ENCODE data around the gene KLHL15.
"Not testable (repeated sequence)": the region's sequence is repeated elsewhere in the genome, so short reads cannot be mapped to it uniquely, and the experiment has no call there.

KLHL15 gene

GRCh38 chrX:24027086-24027485, at the start of gene KLHL15:
TSS of gene KLHL15 (minus strand) at chrX:24027186. CDS start at chrX:24006693, 20,493 bp downstream.
- in situ Hi-C loops (cut with MboI; ENCODE audit: low sequenced_read_pairs): no loop called here

GRCh38 chrX:24069877-24070276, 42.9 kb upstream of the KLHL15 start:
- in situ Hi-C loops (cut with MboI; ENCODE audit: low sequenced_read_pairs): loop anchor here (25.0 kb wide), 2 partner anchors 108 to 358 kb away; no protein-coding TSS in a partner anchor

DNA sequence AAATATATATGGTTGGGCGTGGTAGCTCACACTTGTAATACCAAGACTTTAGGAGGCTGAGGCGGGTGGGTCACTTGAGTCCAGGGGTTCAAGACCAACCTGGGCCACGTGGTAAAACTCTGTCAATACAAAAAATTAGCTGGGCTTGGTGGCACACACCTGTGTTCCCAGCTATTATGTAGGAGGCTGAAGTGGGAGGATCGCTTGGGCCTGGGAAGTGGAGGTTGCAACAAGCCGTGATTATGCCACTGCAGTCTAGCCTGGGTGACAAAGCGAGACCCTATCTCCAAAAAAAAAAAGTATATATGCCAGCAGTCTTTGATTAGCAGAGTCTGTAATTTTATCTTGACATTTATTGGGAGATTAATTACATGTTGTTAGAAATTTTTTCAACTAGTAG, 36.5 kb upstream of the KLHL15 start:
- in situ Hi-C loops (cut with MboI; ENCODE audit: low sequenced_read_pairs): loop anchor here (25.0 kb wide), 2 partner anchors 101 to 351 kb away; no protein-coding TSS in a partner anchor

DNA sequence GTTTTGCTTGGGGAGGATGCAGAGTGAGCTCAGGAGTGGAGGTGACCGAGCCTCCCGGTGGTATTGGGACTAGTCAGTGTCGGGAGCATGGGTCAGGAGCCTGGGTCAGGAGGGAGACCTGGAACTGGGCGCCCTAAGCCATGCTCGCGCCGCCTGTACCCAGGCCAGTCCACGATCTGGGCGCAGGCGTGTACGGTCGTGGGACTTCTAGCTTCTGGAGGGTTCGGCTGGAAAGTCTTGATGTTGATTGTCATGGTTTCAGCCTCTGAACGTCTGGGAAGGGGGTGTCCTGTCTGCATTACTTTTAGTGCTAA, 28.0 kb upstream of the KLHL15 start:
- in situ Hi-C loops (cut with MboI; ENCODE audit: low sequenced_read_pairs): loop anchor here (25.0 kb wide), 2 partner anchors 93 to 343 kb away; no protein-coding TSS in a partner anchor

- in situ Hi-C loops (cut with MboI; ENCODE audit: low sequenced_read_pairs): loop anchor here (25.0 kb wide), 2 partner anchors 92 to 342 kb away; no protein-coding TSS in a partner anchor
Measured at GRCh38 chrX:24054182-24055042, 27.4 kb upstream of the KLHL15 start, which contains the start of gene EIF2S3. TSS of gene EIF2S3 (plus strand) at chrX:24054956. CDS start at chrX:24054969, 13 bp downstream.

- in situ Hi-C loops (cut with MboI; ENCODE audit: low sequenced_read_pairs): loop anchor here (25.0 kb wide), 2 partner anchors 88 to 338 kb away; no protein-coding TSS in a partner anchor
Measured at GRCh38 chrX:24050522-24051318, 23.7 kb upstream of the KLHL15 start.

- in situ Hi-C loops (cut with MboI; ENCODE audit: low sequenced_read_pairs): loop anchor here (25.0 kb wide), 2 partner anchors 87 to 337 kb away; no protein-coding TSS in a partner anchor
Measured at GRCh38 chrX:24049643-24050042, 22.7 kb upstream of the KLHL15 start.

DNA sequence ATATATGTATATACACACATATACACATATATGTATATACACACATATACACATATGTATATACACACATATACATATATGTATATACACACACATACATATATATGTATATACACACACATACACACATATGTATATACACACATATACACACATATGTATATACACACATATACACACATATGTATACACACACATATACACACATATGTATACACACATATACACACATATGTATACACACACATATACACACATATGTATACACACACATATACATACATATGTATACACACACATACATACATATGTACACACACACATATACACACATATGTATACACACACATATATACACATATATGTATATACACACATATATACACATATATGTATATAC, 19.1 kb upstream of the KLHL15 start:
- in situ Hi-C loops (cut with MboI; ENCODE audit: low sequenced_read_pairs): not testable (repeated sequence)

DNA sequence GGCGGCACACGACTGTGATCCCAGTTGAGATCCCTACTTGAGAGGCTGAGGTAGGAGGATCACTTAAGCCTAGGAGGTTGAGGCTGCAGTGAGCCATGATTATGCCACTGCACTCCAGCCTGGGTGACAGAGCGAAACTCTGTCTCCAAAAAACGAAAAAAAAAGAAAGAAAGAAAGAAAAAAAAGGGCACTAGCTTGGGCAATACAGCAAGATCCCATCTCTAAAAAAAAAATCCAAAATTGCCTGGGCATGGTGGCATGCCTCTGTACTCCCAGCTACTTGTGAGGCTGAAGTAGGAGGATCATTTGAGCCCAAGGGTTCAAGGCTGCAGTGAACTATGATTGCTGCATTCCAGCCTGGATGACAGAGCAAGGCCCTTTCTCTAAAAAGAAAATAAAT, 10.7 kb upstream of the KLHL15 start:
- in situ Hi-C loops (cut with MboI; ENCODE audit: low sequenced_read_pairs): no loop called here

GRCh38 chrX:24034485-24034884, 7.5 kb upstream of the KLHL15 start:
- in situ Hi-C loops (cut with MboI; ENCODE audit: low sequenced_read_pairs): no loop called here

DNA sequence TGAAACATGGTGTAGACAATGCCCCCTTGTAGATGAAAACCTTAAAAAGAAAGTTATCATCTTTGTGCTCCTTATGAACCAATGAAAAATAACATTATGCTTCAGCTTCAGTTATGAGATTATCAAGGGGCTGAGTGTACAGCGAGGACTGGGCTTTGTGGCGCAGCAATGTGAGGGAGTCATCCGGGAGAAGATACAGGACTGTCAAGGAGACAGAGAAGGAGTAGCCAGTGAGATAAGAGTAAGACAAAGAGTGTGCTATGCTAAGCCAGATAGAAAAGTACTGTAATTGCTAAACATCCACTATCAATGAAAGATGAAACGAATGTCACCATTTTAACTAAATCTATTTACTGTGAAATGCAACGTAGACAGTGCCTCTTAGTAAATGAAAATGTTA, 3.6 kb upstream of the KLHL15 start:
- in situ Hi-C loops (cut with MboI; ENCODE audit: low sequenced_read_pairs): no loop called here

- in situ Hi-C loops (cut with MboI; ENCODE audit: low sequenced_read_pairs): no loop called here
Measured at GRCh38 chrX:24027985-24028384, 999 bp upstream of the KLHL15 start.

- in situ Hi-C loops (cut with MboI; ENCODE audit: low sequenced_read_pairs): no loop called here
Measured at GRCh38 chrX:24026432-24026831, 554 bp downstream of the KLHL15 start.

GRCh38 chrX:24025741-24026403, 1.1 kb downstream of the KLHL15 start:
- in situ Hi-C loops (cut with MboI; ENCODE audit: low sequenced_read_pairs): no loop called here

DNA sequence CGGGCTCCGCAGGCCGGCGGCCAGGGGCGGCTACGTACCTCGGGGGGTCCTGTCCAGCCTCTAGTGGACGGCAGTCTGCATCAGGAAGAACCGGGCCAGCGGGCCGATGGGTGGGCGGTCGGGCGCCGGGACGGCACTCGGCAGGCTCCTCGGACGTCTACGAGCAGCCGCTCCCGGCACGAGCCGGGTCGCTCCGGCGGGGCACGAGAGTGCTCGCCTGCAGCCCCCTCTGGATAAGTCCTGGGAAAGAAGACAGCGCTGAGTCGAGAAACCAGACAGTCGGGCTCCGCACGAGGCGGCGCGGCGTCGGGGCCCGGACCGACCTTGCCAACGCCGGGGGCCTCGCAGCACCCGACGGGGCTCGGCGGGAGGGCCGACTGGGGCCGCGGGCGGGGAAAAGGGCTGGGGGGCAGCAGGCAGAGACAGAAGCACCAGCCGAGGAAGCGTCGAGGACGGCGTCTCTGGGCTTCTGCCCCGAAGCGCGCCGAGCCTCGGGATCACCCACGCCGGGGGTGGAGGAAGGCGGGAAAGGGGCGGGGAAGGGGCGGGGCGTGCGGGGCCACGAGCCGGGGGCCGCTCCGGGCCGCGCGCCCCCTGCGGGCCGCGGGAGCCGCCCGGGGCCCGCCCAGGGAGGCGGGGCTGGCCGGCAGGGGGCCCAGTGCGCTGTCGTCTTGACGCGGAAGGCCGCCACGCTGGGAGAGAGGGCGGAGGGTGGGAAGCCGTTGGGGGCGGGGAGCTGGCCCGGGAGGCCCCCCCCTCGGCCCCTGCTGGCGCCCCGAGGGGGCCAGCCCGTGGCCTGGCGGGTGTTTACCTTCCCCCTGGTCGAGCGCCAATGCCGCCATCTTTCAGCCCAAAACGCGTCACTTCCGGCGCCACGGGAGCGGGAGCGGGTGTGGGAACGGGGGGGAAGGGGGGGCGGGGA, 1.9 kb downstream of the KLHL15 start:
- in situ Hi-C loops (cut with MboI; ENCODE audit: low sequenced_read_pairs): no loop called here

GRCh38 chrX:24023972-24024669, 2.9 kb downstream of the KLHL15 start:
- in situ Hi-C loops (cut with MboI; ENCODE audit: low sequenced_read_pairs): no loop called here

- in situ Hi-C loops (cut with MboI; ENCODE audit: low sequenced_read_pairs): no loop called here
Measured at GRCh38 chrX:24023544-24023943, 3.4 kb downstream of the KLHL15 start.

DNA sequence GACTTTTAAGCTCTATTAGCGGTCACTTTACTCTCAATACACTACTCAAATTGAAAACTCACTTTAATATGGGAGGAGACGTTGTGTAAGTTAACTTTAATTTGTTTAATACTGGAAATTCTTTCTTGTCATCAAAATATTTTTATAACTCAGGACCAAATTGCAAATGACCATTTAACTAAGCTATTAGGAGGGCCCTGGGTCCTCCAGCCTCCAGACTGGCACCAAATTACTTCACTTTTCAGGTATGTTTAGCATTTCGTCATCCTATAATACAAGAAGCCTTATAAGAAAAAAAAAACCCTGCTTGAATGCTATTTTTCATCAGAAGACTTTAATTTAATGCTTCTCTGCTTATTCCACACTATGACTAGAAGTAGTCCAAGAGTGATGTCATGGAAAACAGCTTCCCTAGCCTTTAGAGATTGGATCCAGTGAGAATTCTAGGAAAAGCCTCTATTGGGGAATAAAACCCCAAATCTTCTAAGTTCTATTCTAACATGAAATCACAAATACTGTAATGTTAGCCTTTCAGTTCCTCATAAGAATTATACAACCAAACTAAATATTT, 6.6 kb downstream of the KLHL15 start:
- in situ Hi-C loops (cut with MboI; ENCODE audit: low sequenced_read_pairs): no loop called here

DNA sequence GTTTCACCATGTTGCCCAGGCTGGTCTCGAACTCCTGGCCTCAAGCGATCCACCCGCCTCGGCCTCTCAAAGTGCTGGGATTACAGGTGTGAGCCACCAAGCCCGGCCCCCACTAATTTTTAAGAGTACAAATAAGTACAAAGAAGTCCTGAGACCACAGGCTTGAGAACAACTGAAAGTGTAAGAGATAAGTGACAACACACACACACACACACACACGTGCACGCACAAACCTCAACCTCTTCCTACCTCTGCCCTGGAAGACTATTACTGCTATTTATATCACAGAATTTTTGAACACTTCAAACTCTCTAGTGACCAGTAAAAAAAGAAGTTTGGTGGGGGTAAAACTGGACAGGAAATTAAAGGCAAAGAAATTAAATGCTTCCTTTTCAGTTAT, 7.5 kb downstream of the KLHL15 start:
- in situ Hi-C loops (cut with MboI; ENCODE audit: low sequenced_read_pairs): no loop called here
